K562 (cell line): ENCODE results near the gene RND1. TPM values are rescaled to one million over a fixed set of nuclear protein-coding genes. Genes with fewer than 3 reads are reported as not detected.

Experiments
- ATAC-seq: fragments of 200-7000 bp; cut with Tn5 transposase; 3 replicates; pipeline ENCODE4 v1.9.1; 2020; ENCODE audit warnings: moderate library complexity
- BruUV-seq: library from RNA; stranded (reverse); fragments of 400-500 nt; replicated peaks from 2 replicates; lab custom pipeline; 2021; lab: Mats Ljungman, UMichigan
- CTCF ChIA-PET: fragments of 300-600 bp; formaldehyde crosslinking; extraction: SDS; loops from one replicate; lab custom pipeline; 2021; ENCODE audit warnings: low intra/inter-chr PET ratio; lab: Yijun Ruan, JAX
- POLR2A ChIA-PET: fragments of 300-600, 350-650 bp; sonication (Branson Sonifier 250); formaldehyde crosslinking; extraction: SDS; loops from one replicate; lab custom pipeline; 2021; ENCODE audit warnings: antibody characterized with exemption, inconsistent platforms; lab: Yijun Ruan, JAX
- DNase-seq, 4 experiments: peaks; one replicate each; pipeline versions ENCODE4 v3.0.0 to v3.0.0-alpha.2; 2011 to 2018; ENCODE audit warnings: low spot score in 3 of 4, mixed read lengths in 3 of 4; ENCODE audit errors: extremely low read depth in 1 of 4
- FAIRE-seq: peaks from 2 replicates; lab custom pipeline; 2011; peaks lifted over from hg19 to GRCh38; lab: Jason Lieb, UNC
- H2AFZ ChIP-seq: 2 replicates; pipeline ENCODE4 v1.6.0; 2011; ENCODE audit warnings: low read depth, low read length, control low read depth, inconsistent platforms
- H3K27ac ChIP-seq: fragments of 200-600 bp; 3 replicates; pipeline ENCODE4 v1.8.0; 2011; ENCODE audit warnings: low read depth, mild to moderate bottlenecking, control low read depth, inconsistent platforms, low read length, moderate library complexity, mixed read lengths; ENCODE audit errors: extremely low read depth
- H3K27me3 ChIP-seq, 2 experiments: fragments of 300-600 bp in 1 of 2; 2 replicates in 1 of 2; 3 replicates in 1 of 2; pipeline versions ENCODE4 v1.6.0 to v1.8.0; 2011; ENCODE audit warnings: inconsistent platforms in 2 of 2, low read length in 2 of 2, mild to moderate bottlenecking in 1 of 2, mixed read lengths in 1 of 2, moderate library complexity in 1 of 2; ENCODE audit not compliant: control insufficient read depth in 2 of 2, insufficient read depth in 2 of 2
- H3K36me3 ChIP-seq: fragments of 300-600 bp; 3 replicates; pipeline ENCODE4 v1.8.0; 2011; ENCODE audit warnings: mild to moderate bottlenecking, low read length, inconsistent platforms; ENCODE audit not compliant: control insufficient read depth, insufficient read depth
- H3K4me1 ChIP-seq, 2 experiments: fragments of 200-600 bp in 1 of 2; replicated peaks in 1 of 2; 2 replicates in 1 of 2; 3 replicates in 1 of 2; pipeline versions ENCODE4 v1.5.1 to v1.8.0; 2011; ENCODE audit warnings: inconsistent platforms in 2 of 2, low read length in 2 of 2, mild to moderate bottlenecking in 1 of 2, mixed read lengths in 1 of 2, moderate library complexity in 1 of 2; ENCODE audit not compliant: control insufficient read depth in 2 of 2, insufficient read depth in 2 of 2
- H3K4me2 ChIP-seq: 2 replicates; pipeline ENCODE4 v1.6.1; 2011; ENCODE audit warnings: low read length, control low read depth, inconsistent platforms, mixed read lengths; ENCODE audit not compliant: insufficient read depth
- H3K4me3 ChIP-seq: fragments of 200-600 bp; sonication (generic), shearing (Covaris generic); 2 replicates; pipeline ENCODE4 v1.5.1; 2016; ENCODE audit warnings: control low read depth, inconsistent platforms
- H3K79me2 ChIP-seq: fragments of 200-600 bp; 3 replicates; pipeline ENCODE4 v1.8.0; 2011; ENCODE audit warnings: low read length, inconsistent platforms; ENCODE audit not compliant: control insufficient read depth, insufficient read depth
- H3K9ac ChIP-seq, 2 experiments: 2 replicates each; pipeline versions ENCODE4 v1.6.0 to v1.6.1; 2011; ENCODE audit warnings: low read depth in 2 of 2, low read length in 2 of 2, control low read depth in 1 of 2, inconsistent platforms in 1 of 2, mild to moderate bottlenecking in 1 of 2, mixed read lengths in 1 of 2; ENCODE audit not compliant: insufficient read depth in 1 of 2
- H3K9me1 ChIP-seq: one replicate; pipeline ENCODE4 v1.6.0; 2011; ENCODE audit warnings: inconsistent platforms, mild to moderate bottlenecking, low read length, moderate library complexity; ENCODE audit not compliant: control insufficient read depth, insufficient read depth
- H3K9me3 ChIP-seq: replicated peaks from 2 replicates; pipeline ENCODE4 v1.5.1; 2011; ENCODE audit warnings: low read depth, low read length, inconsistent platforms; ENCODE audit not compliant: control insufficient read depth, insufficient read depth
- H4K20me1 ChIP-seq: replicated peaks from 2 replicates; pipeline ENCODE4 v1.6.1; 2011; ENCODE audit warnings: low read length, inconsistent platforms, mixed read lengths; ENCODE audit not compliant: control insufficient read depth, insufficient read depth
- BHLHE40 ChIP-seq: IDR thresholded peaks from 2 replicates; pipeline ENCODE4 v1.6.1; 2011; ENCODE audit warnings: low read length, improper control_type of control experiment
- CCNT2 ChIP-seq: IDR thresholded peaks from 2 replicates; pipeline ENCODE4 v1.6.1; 2011; ENCODE audit warnings: borderline replicate concordance, low read depth, mild to moderate bottlenecking, moderate library complexity, mixed read lengths, low read length; ENCODE audit not compliant: insufficient read length; ENCODE audit errors: extremely low read depth
- CHD4 ChIP-seq: fragments of 200-600 bp; sonication (generic); IDR thresholded peaks from 3 replicates; pipeline ENCODE4 v1.6.1; 2012; ENCODE audit warnings: low read depth, mild to moderate bottlenecking, mixed read lengths, low read length, inconsistent platforms; ENCODE audit not compliant: insufficient read depth, insufficient replicate concordance, poor library complexity, severe bottlenecking
- FOXM1 ChIP-seq, 2 experiments: fragments of 450-650 bp in 1 of 2; sonication (generic) in 1 of 2; formaldehyde crosslinking in 1 of 2; IDR thresholded peaks; 2 replicates each; pipeline versions ENCODE4 v1.6.1 to v1.9.0; 2017 to 2022; ENCODE audit warnings: low read depth in 2 of 2, mild to moderate bottlenecking in 2 of 2, missing genetic modification reagents in 1 of 2, moderate library complexity in 1 of 2
- GABPB1 ChIP-seq: sonication (generic); formaldehyde crosslinking; IDR thresholded peaks from 2 replicates; pipeline ENCODE4 v1.8.0; 2022; ENCODE audit warnings: mild to moderate bottlenecking, missing genetic modification reagents
- MED1 ChIP-seq: sonication (generic); formaldehyde crosslinking; IDR thresholded peaks from 2 replicates; pipeline ENCODE4 v1.8.1; 2023; ENCODE audit warnings: missing genetic modification reagents, borderline replicate concordance
- PHTF2 ChIP-seq: fragments of 250-450 bp; sonication (Bioruptor Pico); IDR thresholded peaks from 2 replicates; pipeline ENCODE4 v1.5.0; 2021; ENCODE audit warnings: mild to moderate bottlenecking
- WGBS: fragments of 100-300 bp; shearing (Covaris generic); methylation state at CpG from one replicate; pipeline ENCODE4 v1.1.6; 2016; ENCODE audit warnings: low coverage, mixed read lengths; ENCODE audit not compliant: insufficient coverage; ENCODE audit errors: missing lambda C conversion rate; 5-methylcytosine and 5-hydroxymethylcytosine counted together
- in situ Hi-C: fragments of 300-500 bp; cut with MboI; formaldehyde crosslinking; loops from 4 replicates; pipeline ENCODE4 v1.15.0; 2018; ENCODE audit warnings: inconsistent platforms, mixed read lengths
- intact Hi-C: fragments of 100-400 bp; cut with micrococcal nuclease; formaldehyde crosslinking; loops from 2 replicates; pipeline ENCODE4 v1.14.2; 2022
- polyA plus RNA-seq, 8 experiments: library from polyadenylated mRNA; depleted of rRNA in 4 of 8; stranded (reverse) in 5 of 8; unstranded in 3 of 8; fragments of >200 nt; fragmentation: Nextera tagmentation in 2 of 8; fragmentation: Illumina TruSeq in 1 of 8; extraction: Ambion mirVana in 2 of 8; extraction: Trizol in 1 of 8; gene quantifications; 2 replicates each; pipeline versions ENCODE4 v1.2.1 to v1.2.3, GENCODE V29; 2011 to 2014; ENCODE audit warnings: inconsistent platforms in 1 of 8, missing spikeins in 1 of 8
- total RNA-seq, 7 experiments: library from RNA; depleted of rRNA in 6 of 7; stranded (reverse); fragments of >200 nt in 6 of 7; fragmentation: Illumina TruSeq in 2 of 7; extraction: Trizol in 2 of 7; gene quantifications; 2 replicates each; pipeline versions ENCODE4 v1.2.1 to v1.2.3, GENCODE V29; 2011 to 2021; ENCODE audit warnings: low replicate concordance in 1 of 7
- TF ChIP-seq, protein P1 (sequence below), 2 experiments: fragments of 450-650 bp; formaldehyde crosslinking in 1 of 2; IDR thresholded peaks; 2 replicates each; pipeline versions ENCODE4 v1.4.0 to v1.6.1; 2014 to 2020; ENCODE audit warnings: mild to moderate bottlenecking in 2 of 2, borderline replicate concordance in 1 of 2, low read depth in 1 of 2

The RND1 gene
- total and polyA plus RNA-seq, 9 of the 15 experiments (the other 6 are each of a cell fraction or from before 2014, with no cell fraction given), result 0.18 to 0.78 (median 0.58) TPM; not detected in 2

DNA sequence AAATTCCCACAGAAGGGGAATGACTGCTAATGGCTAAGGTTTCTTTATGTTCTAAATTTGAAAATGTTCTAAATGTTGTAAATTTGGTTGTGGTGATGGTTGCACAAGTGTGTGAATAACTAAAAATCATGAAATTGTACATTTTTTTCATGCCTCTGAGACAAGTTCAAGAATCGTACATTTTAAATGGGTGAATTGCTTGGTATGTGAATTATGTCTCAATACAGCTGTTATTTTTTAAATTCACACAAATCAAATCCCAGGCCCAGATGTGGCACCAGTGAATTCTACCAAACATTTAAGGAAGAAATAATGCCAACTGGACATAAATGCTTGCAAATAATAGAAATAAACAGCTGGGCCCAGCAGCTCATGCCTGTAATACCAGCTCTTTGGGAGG is 28.6 kb upstream of the RND1 start (continued):
- TF ChIP-seq GABPB1 (CRISPR knock-in tag), result no peak
- no peak for TF ChIP-seq PHTF2 (CRISPR knock-in tag)
- TF ChIP-seq MED1, result no peak
- TF ChIP-seq BHLHE40, result no peak
- TF ChIP-seq CHD4, result no peak

DNA sequence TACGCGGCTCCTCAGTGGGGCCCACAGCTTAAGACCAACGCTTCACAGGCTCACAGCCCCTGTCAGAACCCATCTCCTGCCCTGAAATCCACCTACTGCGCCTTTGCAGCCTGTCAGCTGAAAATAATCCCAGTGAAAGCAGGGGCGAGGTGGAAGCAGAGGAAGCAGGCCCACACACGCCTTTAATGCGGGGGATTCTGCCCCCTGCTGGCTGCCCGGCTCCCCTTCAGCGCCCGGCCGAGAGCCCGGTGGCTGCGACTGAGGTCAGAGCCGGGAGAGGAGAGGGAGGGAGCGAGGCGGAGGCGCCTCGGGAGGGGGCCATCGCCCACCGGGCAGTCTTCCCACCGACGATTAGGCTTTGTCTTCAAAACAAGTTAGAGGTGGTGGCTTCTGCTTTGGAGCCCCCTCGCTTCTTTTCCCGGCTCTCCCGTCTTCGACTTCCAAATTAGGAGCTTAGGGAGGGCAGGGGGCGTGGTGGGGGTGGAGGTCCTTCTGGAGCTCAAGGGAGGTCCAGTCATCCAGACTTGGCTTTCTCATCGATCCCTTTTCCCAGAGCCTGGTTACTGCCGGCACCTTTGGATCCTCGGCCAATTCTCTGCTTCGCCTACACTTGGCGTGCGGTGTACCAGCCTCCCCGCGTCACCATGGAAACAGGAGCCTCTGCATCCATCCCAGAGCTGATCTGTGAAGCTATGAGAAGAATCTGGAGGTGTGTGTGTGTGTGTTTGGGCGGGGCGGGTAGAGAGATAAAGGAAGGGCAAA is 25.2 kb upstream of the RND1 start:
- peak; percentile 99 for ATAC-seq
- peak overlapping the region in 1 of 2 experiments; percentile 76; a peak in 2 of 4 replicates for H3K9ac ChIP-seq
- H3K27me3 ChIP-seq, result peaks cover 7 to 8% of the 10 kb centered on the region in 2 experiments; a peak in 3 of 5 replicates
- POLR2A ChIA-PET, result interaction anchor here (0.7 to 5.0 kb wide), 4 partner anchors 24 to 63 kb away, joined by 3 to 23 read pairs (median 9); partner anchors contain the start of gene RND1
- no peak overlapping the region for H3K4me3 ChIP-seq
- intact Hi-C loops, result loop anchor here (1.0 to 5.0 kb wide), 3 partner anchors 38 to 139 kb away; no protein-coding TSS in a partner anchor
- 11% methylated on average over 35 of the region's 37 CpGs for WGBS
- peak; percentile 84 for FAIRE-seq
- no peaks in the 10 kb centered on the region for H3K9me1 ChIP-seq
- H2AFZ ChIP-seq, result peak overlapping the region; percentile 85
- no peaks in the 10 kb centered on the region for H4K20me1 ChIP-seq
- no TSS peak for BruUV-seq
- peaks cover 5 to 6% of the 10 kb centered on the region in 2 experiments; a peak in 4 of 5 replicates for H3K4me1 ChIP-seq
- no peaks in the 10 kb centered on the region for H3K36me3 ChIP-seq
- CTCF ChIA-PET, result interaction anchor here (0.5 to 3.0 kb wide), 8 partner anchors 9 to 138 kb away, joined by 3 to 47 read pairs (median 3); partner anchors contain the start of gene DDX23
- in situ Hi-C loops, result no loop called here
- no peaks in the 10 kb centered on the region for H3K79me2 ChIP-seq
- no peak overlapping the region; the same call in 1 of the 2 replicates for H3K4me2 ChIP-seq
- DNase-seq, result peak; percentile 71 to 84 (median 76)
- no peaks in the 10 kb centered on the region for H3K9me3 ChIP-seq
- H3K27ac ChIP-seq, result no peak overlapping the region
- TF ChIP-seq CCNT2 (no peak), FOXM1 (IDR thresholded peaks at IDR 0.05; ENCODE audit: low read depth) (no peak), FOXM1 (CRISPR knock-in tag; IDR thresholded peaks at IDR 0.05; ENCODE audit: low read depth) (no peak)
- TF ChIP-seq, protein P1, sequence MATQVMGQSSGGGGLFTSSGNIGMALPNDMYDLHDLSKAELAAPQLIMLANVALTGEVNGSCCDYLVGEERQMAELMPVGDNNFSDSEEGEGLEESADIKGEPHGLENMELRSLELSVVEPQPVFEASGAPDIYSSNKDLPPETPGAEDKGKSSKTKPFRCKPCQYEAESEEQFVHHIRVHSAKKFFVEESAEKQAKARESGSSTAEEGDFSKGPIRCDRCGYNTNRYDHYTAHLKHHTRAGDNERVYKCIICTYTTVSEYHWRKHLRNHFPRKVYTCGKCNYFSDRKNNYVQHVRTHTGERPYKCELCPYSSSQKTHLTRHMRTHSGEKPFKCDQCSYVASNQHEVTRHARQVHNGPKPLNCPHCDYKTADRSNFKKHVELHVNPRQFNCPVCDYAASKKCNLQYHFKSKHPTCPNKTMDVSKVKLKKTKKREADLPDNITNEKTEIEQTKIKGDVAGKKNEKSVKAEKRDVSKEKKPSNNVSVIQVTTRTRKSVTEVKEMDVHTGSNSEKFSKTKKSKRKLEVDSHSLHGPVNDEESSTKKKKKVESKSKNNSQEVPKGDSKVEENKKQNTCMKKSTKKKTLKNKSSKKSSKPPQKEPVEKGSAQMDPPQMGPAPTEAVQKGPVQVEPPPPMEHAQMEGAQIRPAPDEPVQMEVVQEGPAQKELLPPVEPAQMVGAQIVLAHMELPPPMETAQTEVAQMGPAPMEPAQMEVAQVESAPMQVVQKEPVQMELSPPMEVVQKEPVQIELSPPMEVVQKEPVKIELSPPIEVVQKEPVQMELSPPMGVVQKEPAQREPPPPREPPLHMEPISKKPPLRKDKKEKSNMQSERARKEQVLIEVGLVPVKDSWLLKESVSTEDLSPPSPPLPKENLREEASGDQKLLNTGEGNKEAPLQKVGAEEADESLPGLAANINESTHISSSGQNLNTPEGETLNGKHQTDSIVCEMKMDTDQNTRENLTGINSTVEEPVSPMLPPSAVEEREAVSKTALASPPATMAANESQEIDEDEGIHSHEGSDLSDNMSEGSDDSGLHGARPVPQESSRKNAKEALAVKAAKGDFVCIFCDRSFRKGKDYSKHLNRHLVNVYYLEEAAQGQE (IDR thresholded peaks at IDR 0.05; ENCODE audit: borderline replicate concordance), result peak; percentile 89
- TF ChIP-seq, protein P1 (CRISPR knock-in tag; IDR thresholded peaks at IDR 0.05; ENCODE audit: low read depth), result no peak
